ENCODE results near the gene PPP1R18. TPM values are rescaled to one million over a fixed set of nuclear protein-coding genes. Genes with fewer than 3 reads are reported as not detected.

Gene PPP1R18
- total RNA-seq, 2 experiments from 2014 or later, result 269 to 283 TPM

DNA sequence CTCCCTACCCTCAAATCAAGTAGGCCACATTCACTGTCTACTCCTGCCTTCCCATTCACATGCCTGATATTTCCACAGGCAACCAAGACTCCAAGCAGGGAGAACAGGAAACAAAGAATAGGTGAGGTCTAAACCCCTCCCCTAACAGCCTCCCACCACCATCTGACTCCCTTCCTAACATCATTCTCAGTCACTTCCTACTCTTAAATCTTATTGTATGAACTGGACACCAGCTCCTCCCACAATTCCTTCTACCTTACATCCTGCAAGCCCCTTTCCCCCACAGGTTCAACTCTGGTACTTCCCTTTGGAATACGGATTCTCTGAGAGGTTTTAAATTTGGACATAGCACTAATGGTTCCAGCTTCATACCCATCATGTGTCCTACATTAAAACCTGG is 40.5 kb downstream of the PPP1R18 start:
- H3K27ac Mint-ChIP-seq, result no peak overlapping the region
- H3K4me3 Mint-ChIP-seq, result peak overlapping the region; percentile 83
- H3K4me1 Mint-ChIP-seq, result peaks cover 32% of the 10 kb centered on the region
- H3K27me3 Mint-ChIP-seq, result no peaks in the 10 kb centered on the region
- peaks cover 11% of the 10 kb centered on the region for H3K36me3 Mint-ChIP-seq (ENCODE audit: low read depth)
- no peak for DNase-seq
- POLR2A ChIA-PET, result interaction anchor here (1.3 to 3.1 kb wide), 5 partner anchors 26 to 71 kb away, joined by 4 to 18 read pairs (median 5); partner anchors contain the start of genes DHX16, MDC1, MRPS18B and PPP1R10
- CTCF ChIA-PET, result interaction anchor here (0.7 to 1.8 kb wide), 6 partner anchors 30 to 105 kb away, joined by 4 to 11 read pairs (median 5); no protein-coding TSS in a partner anchor
- H3K9me3 Mint-ChIP-seq, result no peaks in the 10 kb centered on the region

- peaks cover 41% of the 10 kb centered on the region for H3K4me1 Mint-ChIP-seq
- ChIA-PET CTCF (interaction anchor here (0.7 kb wide), 1 partner anchor 65 kb away, joined by 3 read pairs; no protein-coding TSS in a partner anchor), POLR2A (interaction anchor here (0.6 to 3.1 kb wide), 3 partner anchors 27 to 103 kb away, joined by 3 to 18 read pairs (median 3); partner anchors contain the start of gene MRPS18B)
- no peaks in the 10 kb centered on the region for H3K9me3 Mint-ChIP-seq
- no peaks in the 10 kb centered on the region for H3K27me3 Mint-ChIP-seq
- peaks cover 10% of the 10 kb centered on the region for H3K36me3 Mint-ChIP-seq (ENCODE audit: low read depth)
- no peak overlapping the region for H3K4me3 Mint-ChIP-seq
- H3K27ac Mint-ChIP-seq, result no peak overlapping the region
- no peak for DNase-seq
These were observed 41.7 kb downstream of the PPP1R18 start for GRCh38 chr6:30644769-30645168.

DNA sequence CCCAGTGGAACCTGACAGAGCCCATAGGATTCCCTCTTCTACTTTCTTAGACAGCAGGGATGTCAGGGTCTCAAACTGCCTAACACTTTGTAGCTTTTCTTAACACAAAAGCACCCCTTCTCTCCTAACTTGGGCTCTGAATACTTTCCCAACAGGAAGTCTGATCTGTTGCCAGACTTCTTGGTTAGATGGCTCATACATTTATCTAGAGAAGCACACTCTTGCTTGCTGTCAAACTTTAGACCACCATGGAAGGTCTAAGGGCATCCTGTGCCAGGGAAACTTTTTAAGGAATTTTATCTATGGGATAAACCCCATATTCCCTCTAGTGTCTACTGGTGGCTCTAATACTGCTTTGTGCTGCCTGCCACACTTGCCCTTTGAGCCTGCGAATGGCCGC is 42.8 kb downstream of the PPP1R18 start:
- ChIA-PET POLR2A (interaction anchor here (0.6 kb wide), 1 partner anchor 11 kb away, joined by 3 read pairs; no protein-coding TSS in a partner anchor), CTCF (no interaction called here)
- H3K4me3 Mint-ChIP-seq, result no peak overlapping the region
- no peaks in the 10 kb centered on the region for H3K9me3 Mint-ChIP-seq
- H3K4me1 Mint-ChIP-seq, result peaks cover 35% of the 10 kb centered on the region
- no peak for DNase-seq
- H3K27ac Mint-ChIP-seq, result no peak overlapping the region
- no peaks in the 10 kb centered on the region for H3K27me3 Mint-ChIP-seq
- peaks cover 10% of the 10 kb centered on the region for H3K36me3 Mint-ChIP-seq (ENCODE audit: low read depth)

DNA sequence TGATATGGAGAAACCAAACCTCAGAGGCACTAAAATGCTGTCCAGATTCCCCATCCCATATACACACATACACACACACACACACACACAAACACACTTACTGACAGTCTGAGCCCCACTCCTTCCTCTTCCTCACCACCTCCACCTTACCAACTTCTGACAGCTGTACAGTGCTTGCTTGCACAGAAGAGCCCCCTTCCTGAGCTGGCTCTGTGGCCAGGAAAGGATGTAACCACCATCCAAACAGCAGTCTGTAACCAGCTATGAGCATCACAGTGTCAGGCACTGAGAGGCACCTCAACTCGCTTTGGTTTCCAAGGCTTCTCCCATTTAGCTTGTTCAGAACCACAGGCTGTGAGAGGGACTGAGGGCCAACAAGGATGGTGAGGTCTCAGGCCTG is 45.4 kb downstream of the PPP1R18 start:
- H3K36me3 Mint-ChIP-seq (ENCODE audit: low read depth), result peaks cover 10% of the 10 kb centered on the region
- POLR2A ChIA-PET, result interaction anchor here (1.2 to 1.8 kb wide), 3 partner anchors 11 to 25 kb away, joined by 4 to 6 read pairs (median 5); partner anchors contain the start of genes MRPS18B and PPP1R10

DNA sequence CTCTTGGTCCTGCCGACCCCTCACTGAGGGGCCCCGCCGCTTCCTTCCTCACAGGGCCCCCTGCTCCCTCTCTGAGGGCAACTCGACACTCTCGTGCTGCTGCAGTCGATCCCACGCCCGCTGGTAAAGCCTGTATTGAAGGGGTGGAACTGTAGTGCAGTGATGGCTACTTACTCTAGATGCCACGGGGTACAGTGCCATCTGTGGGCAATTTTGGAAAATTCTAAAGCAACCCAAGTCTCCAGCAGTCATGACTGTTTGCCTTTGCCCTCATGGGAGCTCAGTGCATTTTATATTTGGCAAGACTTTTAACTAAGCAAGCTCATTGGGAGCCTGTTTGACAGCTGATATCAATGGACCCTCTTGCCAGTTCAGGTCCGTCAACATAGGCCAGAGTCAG is 46.0 kb downstream of the PPP1R18 start:
- Mint-ChIP-seq H3K4me3 (no peak overlapping the region), H3K9me3 (no peaks in the 10 kb centered on the region), H3K4me1 (peaks cover 16% of the 10 kb centered on the region), H3K27ac (no peak overlapping the region), H3K27me3 (no peaks in the 10 kb centered on the region), H3K36me3 (ENCODE audit: low read depth) (peaks cover 10% of the 10 kb centered on the region)
- ChIA-PET CTCF (interaction anchor here (1.1 to 2.0 kb wide), 10 partner anchors 23 to 439 kb away, joined by 3 to 8 read pairs (median 4); partner anchors contain the start of genes DHX16 and MRPS18B), POLR2A (interaction anchor here (1.2 to 1.8 kb wide), 3 partner anchors 11 to 24 kb away, joined by 4 to 6 read pairs (median 5); partner anchors contain the start of genes MRPS18B and PPP1R10)
- DNase-seq, result no peak

More for the DNA sequence above, 45.4 kb downstream of the PPP1R18 start:
- peaks cover 21% of the 10 kb centered on the region for H3K4me1 Mint-ChIP-seq
- no peak for DNase-seq
- H3K27me3 Mint-ChIP-seq, result no peaks in the 10 kb centered on the region
- H3K4me3 Mint-ChIP-seq, result no peak overlapping the region
- CTCF ChIA-PET, result interaction anchor here (0.8 to 2.0 kb wide), 11 partner anchors 23 to 439 kb away, joined by 3 to 8 read pairs (median 4); partner anchors contain the start of genes DHX16 and MRPS18B
- no peaks in the 10 kb centered on the region for H3K9me3 Mint-ChIP-seq
- H3K27ac Mint-ChIP-seq, result peak overlapping the region; percentile 17

- Mint-ChIP-seq H3K27ac (no peak overlapping the region), H3K9me3 (no peaks in the 10 kb centered on the region), H3K4me1 (peaks cover 7% of the 10 kb centered on the region), H3K36me3 (ENCODE audit: low read depth) (peaks cover 23% of the 10 kb centered on the region), H3K4me3 (no peak overlapping the region), H3K27me3 (no peaks in the 10 kb centered on the region)
- DNase-seq, result no peak
- POLR2A ChIA-PET, result no interaction called here
- CTCF ChIA-PET, result no interaction called here
These were observed 50.6 kb downstream of the PPP1R18 start for GRCh38 chr6:30635834-30636233.

DNA sequence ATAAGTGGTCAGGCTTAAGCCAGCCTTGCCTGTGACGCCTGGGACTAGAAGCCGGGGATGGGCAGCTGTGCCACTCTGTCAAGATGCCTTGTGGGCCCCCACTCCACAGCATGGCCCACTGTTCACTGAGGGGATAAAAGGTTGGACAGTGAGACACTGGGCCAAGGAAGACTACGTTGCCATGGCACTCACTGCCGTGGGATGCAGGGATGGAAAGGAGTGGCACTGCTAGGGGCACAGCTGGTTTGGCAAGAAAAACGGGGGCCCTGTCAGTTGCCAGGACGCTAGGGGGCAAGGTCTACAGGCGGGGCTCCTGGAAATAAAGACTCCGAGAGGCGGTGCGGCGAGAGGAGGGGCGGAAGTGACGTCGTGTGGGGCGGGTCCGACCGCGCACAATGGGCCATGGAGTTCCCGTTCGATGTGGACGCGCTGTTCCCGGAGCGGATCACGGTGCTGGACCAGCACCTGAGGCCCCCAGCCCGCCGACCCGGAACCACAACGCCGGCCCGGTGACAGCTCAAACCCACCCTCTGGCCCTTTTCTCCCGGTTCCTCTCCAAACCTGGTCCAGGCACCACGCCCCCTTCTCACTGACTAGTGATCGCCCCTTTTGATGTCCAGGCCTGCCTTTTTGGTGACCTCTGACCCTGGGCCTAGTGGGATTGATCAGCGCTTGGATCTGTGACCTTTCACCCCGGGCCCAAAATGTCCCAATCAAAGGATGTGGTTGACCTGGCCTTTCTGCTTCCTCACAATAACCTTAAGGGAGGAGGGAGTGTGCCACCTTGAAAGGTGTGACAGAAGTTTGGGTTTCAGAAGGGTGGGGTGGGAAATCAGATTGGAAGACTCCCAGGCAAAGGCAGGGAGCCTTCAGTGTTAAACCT is 59.7 kb downstream of the PPP1R18 start, which contains the start of gene ATAT1:
Gene ATAT1 (plus strand): TSS at position 391 of the 883 bp plus-strand sequence.
- CTCF ChIA-PET, result interaction anchor here (1.0 to 2.9 kb wide), 4 partner anchors 9 to 109 kb away, joined by 3 to 14 read pairs (median 4); partner anchors contain the start of gene MRPS18B
- POLR2A ChIA-PET, result interaction anchor here (0.7 to 3.2 kb wide), 8 partner anchors 9 to 117 kb away, joined by 3 to 22 read pairs (median 4); partner anchors contain the start of genes MRPS18B and PPP1R10
- no peaks in the 10 kb centered on the region for H3K27me3 Mint-ChIP-seq
- DNase-seq, result peak; percentile 88
- H3K36me3 Mint-ChIP-seq (ENCODE audit: low read depth), result peaks cover 48% of the 10 kb centered on the region
- H3K9me3 Mint-ChIP-seq, result no peaks in the 10 kb centered on the region
- H3K4me1 Mint-ChIP-seq, result peaks cover 27% of the 10 kb centered on the region
- H3K27ac Mint-ChIP-seq, result peak within 1 kb of the TSS; percentile 96
- peak within 1 kb of the TSS; percentile 92 for H3K4me3 Mint-ChIP-seq

Other genes starting within 250 kb of the PPP1R18 start
- 100 to 1,000 TPM; 757 to 767 TPM for gene HLA-E, start 197.1 kb downstream of the PPP1R18 start, total RNA-seq
- 10 to 100 TPM; 62.1 to 70.8 TPM for gene GNL1, start 130.2 kb downstream of the PPP1R18 start, total RNA-seq
- 10 to 100 TPM; 15.3 TPM for gene PRR3, start 129.3 kb downstream of the PPP1R18 start, total RNA-seq
- gene ABCF1, start 115.2 kb downstream of the PPP1R18 start, total RNA-seq, result 10 to 100 TPM; 64.3 to 65.2 TPM
- 100 to 1,000 TPM in 1 of 2 experiments, 10 to 100 TPM in 1; 96.1 to 103 TPM for gene PPP1R10, start 69.4 kb downstream of the PPP1R18 start, total RNA-seq
- 10 to 100 TPM; 42.4 to 42.8 TPM for gene MRPS18B, start 68.8 kb downstream of the PPP1R18 start, total RNA-seq
- 1 to 10 TPM; 6.3 to 8.0 TPM for gene ATAT1, start 59.8 kb downstream of the PPP1R18 start, total RNA-seq
- 10 to 100 TPM; 21.7 to 24.4 TPM for gene C6orf136, start 39.5 kb downstream of the PPP1R18 start, total RNA-seq
- 10 to 100 TPM; 35.6 to 37.6 TPM for gene DHX16, start 13.6 kb downstream of the PPP1R18 start, total RNA-seq
- 10 to 100 TPM; 40.5 to 41.1 TPM for gene NRM, start 4.3 kb upstream of the PPP1R18 start, total RNA-seq
- 10 to 100 TPM; 49.7 to 54.6 TPM for gene MDC1, start 30.6 kb upstream of the PPP1R18 start, total RNA-seq
- 1,000 to 10,000 TPM; 1,162 to 1,172 TPM for gene TUBB, start 33.7 kb upstream of the PPP1R18 start, total RNA-seq
- gene FLOT1, start 56.0 kb upstream of the PPP1R18 start, total RNA-seq, result 100 to 1,000 TPM; 125 to 131 TPM
- gene IER3, start 57.9 kb upstream of the PPP1R18 start, total RNA-seq, result 10 to 100 TPM; 11.2 to 13.1 TPM
- 1 to 10 TPM; 1.8 to 3.2 TPM for gene DDR1, start 197.9 kb upstream of the PPP1R18 start, total RNA-seq
- 10 to 100 TPM; 25.6 to 26.4 TPM for gene GTF2H4, start 221.6 kb upstream of the PPP1R18 start, total RNA-seq
- 10 to 100 TPM; 33.6 to 37.0 TPM for gene VARS2, start 227.6 kb upstream of the PPP1R18 start, total RNA-seq
- gene SFTA2, start 245.5 kb upstream of the PPP1R18 start, total RNA-seq, result not detected

Data from activated CD4-positive, alpha-beta memory T cell treated with anti-CD3 and anti-CD28 coated beads, Interleukin-2, amount 10 ng/mL, durations not matched to agents 7 days and 5 days (primary cell).